OCI-LY3 (cell line): Measurements from ENCODE around the gene TNS3.

Source experiments
- EZH2phosphoT487 ChIP-seq: fragments of 200-600 bp; shearing (Covaris generic); IDR thresholded peaks from 2 replicates; pipeline ENCODE4 v1.6.1; 2018; ENCODE audit warnings: antibody characterized with exemption, mixed run types, low read depth
- TF ChIP-seq, protein P1 (sequence below): fragments of 200-600, 300-600 bp; sonication (generic); IDR thresholded peaks from 2 replicates; pipeline ENCODE4 v1.5.1; 2014; ENCODE audit warnings: antibody characterized with exemption, low read length, low read depth

DNA sequence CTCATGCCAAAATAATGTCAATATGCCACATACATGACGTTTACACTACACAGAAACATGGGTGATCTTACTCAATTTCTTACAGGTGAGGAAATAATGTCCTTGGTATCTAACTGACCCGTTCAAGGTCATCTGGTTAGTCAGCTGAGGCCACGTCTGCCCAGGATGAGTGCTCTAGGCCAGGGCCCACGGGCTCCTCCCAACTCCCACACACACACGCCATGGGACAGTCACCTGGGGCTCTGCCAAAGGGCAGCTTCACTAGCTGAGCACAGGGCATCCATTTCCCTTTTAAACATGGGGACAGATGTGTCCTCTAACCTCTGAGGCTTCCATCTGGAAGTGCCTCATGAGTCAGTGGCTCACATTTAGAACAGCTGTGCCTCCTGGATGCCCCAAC is 123.9 kb downstream of the TNS3 start:
- TF ChIP-seq, protein P1, sequence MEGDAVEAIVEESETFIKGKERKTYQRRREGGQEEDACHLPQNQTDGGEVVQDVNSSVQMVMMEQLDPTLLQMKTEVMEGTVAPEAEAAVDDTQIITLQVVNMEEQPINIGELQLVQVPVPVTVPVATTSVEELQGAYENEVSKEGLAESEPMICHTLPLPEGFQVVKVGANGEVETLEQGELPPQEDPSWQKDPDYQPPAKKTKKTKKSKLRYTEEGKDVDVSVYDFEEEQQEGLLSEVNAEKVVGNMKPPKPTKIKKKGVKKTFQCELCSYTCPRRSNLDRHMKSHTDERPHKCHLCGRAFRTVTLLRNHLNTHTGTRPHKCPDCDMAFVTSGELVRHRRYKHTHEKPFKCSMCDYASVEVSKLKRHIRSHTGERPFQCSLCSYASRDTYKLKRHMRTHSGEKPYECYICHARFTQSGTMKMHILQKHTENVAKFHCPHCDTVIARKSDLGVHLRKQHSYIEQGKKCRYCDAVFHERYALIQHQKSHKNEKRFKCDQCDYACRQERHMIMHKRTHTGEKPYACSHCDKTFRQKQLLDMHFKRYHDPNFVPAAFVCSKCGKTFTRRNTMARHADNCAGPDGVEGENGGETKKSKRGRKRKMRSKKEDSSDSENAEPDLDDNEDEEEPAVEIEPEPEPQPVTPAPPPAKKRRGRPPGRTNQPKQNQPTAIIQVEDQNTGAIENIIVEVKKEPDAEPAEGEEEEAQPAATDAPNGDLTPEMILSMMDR = no peak
- no peak for TF ChIP-seq EZH2phosphoT487
